ENCODE results near the gene DNM3.

Gene DNM3

GRCh38 chr1:171919891-171920887 is 78.9 kb downstream of the DNM3 start:
- no peak for DNase-seq (ENCODE audit: low spot score)

DNA sequence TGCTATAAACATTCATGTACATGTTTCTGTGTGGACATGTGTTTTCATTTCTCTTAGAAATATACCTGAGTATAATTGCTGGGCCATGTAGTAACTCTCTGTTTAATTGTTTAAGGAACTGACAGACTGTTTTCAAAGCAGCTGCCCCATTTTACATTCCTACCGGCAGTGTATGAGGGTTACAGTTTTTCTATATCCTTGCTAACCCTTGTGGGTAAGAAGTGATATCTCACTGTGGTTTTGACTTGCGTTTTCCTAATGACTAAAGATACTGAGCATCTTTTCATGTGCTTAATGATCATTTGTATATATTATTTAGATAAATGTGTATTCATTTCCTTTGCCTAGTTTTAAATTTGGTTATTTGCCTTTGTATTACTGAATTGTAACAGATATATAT is 81.7 kb downstream of the DNM3 start:
- no peak for DNase-seq (ENCODE audit: low spot score)

DNA sequence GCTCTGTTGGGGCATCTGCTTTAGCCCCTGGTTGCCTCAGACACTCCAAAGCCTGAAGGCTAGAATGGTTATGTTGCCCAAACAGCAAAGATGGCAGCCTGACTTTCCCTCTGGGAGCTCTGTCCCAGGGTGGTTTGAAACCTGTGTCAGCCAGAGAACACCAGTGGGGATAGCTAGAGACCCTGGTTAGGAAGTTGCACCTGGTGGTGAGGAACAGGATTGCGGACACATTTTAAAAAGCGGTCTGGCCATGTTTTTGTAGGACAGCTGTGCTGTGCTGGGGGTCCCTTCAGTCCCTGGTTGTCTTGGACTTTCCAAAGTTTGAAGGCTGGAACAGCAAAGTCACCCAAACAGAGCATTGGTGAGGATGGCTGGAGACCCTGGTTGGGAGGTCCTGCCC is 87.8 kb downstream of the DNM3 start:
- DNase-seq (ENCODE audit: low spot score), result no peak

GRCh38 chr1:171931752-171932151 is 90.5 kb downstream of the DNM3 start:
- DNase-seq (ENCODE audit: low spot score), result no peak

DNA sequence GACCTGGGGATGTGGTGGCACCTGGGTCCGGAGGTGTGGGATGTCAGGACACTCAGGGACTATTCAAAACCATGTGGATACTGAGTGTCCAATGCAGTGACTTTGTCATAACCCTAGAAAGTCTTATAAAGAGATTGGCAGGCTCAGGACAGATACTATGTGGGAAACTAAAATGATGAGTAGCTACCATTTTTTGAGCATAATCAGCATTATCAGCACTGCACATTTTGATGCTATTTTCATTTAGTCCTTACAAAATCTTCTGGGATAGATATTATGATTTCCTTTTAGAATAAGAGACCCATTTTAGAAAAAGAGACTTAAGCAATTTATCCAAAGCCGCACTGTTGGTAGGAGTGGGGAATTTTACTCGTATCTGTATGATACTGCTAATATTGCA is 93.4 kb downstream of the DNM3 start:
- no peak for DNase-seq (ENCODE audit: low spot score)

GRCh38 chr1:171935086-171935485 is 93.8 kb downstream of the DNM3 start:
- no peak for DNase-seq (ENCODE audit: low spot score)

DNA sequence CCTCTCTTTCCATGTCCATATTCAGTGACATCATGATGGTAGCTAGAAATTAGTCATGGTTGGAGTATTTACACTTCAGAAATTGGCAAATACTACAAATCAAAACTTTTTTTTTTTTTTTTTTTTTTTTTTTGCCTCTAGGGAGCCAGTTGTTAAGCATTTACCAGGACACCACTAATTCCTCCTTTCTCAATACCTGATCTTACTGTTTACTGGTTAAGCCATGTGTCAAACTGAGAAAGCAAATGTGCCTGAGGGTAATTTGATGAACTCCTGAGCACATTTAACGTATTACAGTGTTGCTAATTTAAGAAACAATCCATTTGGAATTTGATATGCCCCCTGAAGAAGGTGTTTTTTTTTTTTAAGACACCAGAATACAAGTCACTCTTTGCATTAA is 94.4 kb downstream of the DNM3 start:
- DNase-seq (ENCODE audit: low spot score), result no peak

GRCh38 chr1:171937938-171938337 is 96.6 kb downstream of the DNM3 start:
- no peak for DNase-seq (ENCODE audit: low spot score)

DNA sequence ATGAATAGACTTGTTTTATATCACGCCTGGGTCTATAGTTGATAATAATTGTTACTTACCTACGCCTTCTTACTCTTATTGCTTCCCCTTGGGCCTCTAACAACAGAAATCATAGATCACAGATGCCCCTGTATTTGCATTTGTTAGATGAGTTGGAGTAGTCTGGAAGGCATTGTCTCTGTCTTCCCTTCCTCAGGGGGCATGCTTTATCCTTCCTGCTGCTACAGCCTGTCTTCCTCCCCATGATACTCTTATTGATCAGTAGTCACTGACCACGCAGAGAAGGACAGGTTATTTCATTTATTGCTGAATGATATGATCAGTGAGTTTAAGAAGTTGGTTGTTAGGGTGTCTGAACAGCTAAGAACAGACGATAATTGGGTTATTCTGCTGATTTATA is 98.4 kb downstream of the DNM3 start:
- no peak for DNase-seq (ENCODE audit: low spot score)

- no peak for DNase-seq (ENCODE audit: low spot score)
Observed at GRCh38 chr1:171940368-171940767, 99.1 kb downstream of the DNM3 start.

- no peak for DNase-seq (ENCODE audit: low spot score)
Observed at GRCh38 chr1:171941920-171942319, 100.6 kb downstream of the DNM3 start.

DNA sequence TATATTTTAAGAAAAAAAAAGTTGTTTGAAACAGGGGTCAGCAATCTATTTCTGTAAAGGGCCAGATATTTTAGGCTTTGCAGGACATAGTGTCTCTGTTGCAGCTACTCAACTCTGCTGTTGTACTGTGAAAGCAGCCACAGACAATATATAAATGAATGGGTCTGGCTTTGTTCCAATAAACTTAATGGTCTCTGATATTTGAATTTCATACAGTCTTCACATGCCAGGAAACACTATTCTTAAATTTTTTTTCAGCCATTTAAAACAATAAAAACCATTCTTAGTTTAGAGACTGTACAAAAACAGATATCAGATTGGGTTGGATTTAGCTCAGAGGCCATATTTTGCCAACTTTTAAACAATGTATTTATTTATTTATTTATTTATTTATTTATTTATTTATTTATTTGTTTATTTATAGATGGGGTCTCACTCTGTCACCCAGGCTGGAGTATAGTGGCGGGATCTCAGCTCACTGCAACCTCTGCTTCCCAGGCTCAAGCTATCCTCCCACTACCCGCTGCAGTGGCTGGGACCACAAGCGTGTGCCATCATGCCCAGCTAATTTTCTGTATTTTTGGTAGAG is 102.8 kb downstream of the DNM3 start:
- DNase-seq (ENCODE audit: low spot score), result no peak

GRCh38 chr1:171948511-171948910 is 107.2 kb downstream of the DNM3 start:
- no peak for DNase-seq (ENCODE audit: low spot score)

- no peak for DNase-seq (ENCODE audit: low spot score)
Observed at GRCh38 chr1:171949316-171949715, 108.0 kb downstream of the DNM3 start.

- no peak for DNase-seq (ENCODE audit: low spot score)
Observed at GRCh38 chr1:171953835-171954234, 112.5 kb downstream of the DNM3 start.

- no peak for DNase-seq (ENCODE audit: low spot score)
Observed at GRCh38 chr1:171954361-171954760, 113.1 kb downstream of the DNM3 start.

DNA sequence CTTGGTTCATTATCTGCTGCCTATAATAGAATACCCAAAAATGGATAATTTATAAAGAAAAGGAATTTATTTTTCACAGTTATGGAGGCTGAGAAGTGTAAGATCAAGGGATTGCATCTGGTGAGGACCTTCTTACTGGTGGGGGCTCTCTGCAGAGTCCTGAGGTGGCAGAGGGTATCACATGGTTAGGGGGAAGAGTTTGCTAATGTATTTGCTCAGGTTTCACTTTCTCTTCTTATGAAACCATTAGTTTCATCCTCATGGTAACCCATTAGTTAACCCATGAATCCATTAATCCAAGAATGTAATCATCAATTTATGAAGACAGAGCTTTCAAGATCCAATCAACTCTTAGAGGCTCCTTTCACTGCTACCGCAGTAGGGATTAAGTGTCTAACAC is 120.6 kb downstream of the DNM3 start:
- no peak for DNase-seq (ENCODE audit: low spot score)

DNA sequence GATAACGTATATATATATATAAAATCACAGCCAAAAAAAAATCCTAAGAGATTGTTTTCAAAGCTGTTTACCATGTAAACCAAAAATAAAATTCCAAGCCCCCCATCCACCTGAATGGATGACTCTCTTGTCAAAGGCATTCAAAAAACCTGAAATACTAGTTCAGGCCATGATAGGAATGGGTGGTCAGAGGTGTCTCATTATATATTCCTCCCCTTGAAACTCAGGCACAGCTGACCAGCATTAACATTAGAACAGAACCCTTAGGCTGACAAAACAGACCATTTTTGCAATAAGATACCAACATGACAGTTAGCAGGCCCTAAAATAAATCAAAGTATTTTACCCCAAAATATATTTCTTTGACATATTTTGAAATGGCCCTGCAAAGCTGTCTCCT is 122.5 kb downstream of the DNM3 start:
- no peak for DNase-seq (ENCODE audit: low spot score)

- no peak for DNase-seq (ENCODE audit: low spot score)
Observed at GRCh38 chr1:171965777-171966176, 124.5 kb downstream of the DNM3 start.

DNA sequence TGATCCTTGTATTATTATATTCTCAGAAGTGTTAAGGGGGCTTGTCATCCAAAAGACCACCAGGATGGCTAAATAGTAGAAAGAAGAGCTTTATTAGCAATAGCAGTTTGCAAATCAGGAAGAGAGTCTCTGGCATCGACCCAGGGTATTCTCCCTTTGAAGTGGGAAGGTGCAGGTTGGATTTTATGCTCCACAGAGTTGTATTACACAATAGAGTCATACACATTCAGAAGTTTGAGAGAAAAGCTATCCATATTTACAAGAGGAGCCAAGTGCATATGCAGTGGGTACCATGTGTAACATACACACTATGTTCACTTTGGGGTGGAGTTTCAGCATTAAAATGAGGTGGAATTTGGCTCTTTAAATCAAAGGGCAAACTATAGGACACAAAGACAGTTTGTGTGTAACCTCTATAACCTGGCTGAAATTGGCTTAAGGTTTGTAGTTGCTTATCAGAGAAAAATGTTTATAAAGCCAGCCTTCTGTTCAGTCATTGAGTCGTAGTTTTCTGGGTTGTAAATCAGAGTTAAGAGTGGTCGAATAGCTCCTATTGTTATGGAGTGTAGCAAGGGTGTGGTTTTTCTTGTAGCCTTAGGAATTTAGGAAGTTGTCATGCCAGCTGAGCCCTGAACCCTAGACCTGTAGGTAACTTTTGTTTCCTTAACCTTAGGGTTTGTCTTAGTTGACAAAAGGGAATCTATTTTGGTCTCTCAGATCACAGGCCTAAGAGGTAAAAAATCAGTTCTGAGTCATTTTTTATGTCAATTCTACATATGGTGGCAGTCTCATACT is 125.3 kb downstream of the DNM3 start:
- no peak for DNase-seq (ENCODE audit: low spot score)

GRCh38 chr1:171969226-171969625 is 127.9 kb downstream of the DNM3 start:
- DNase-seq (ENCODE audit: low spot score), result no peak

DNA sequence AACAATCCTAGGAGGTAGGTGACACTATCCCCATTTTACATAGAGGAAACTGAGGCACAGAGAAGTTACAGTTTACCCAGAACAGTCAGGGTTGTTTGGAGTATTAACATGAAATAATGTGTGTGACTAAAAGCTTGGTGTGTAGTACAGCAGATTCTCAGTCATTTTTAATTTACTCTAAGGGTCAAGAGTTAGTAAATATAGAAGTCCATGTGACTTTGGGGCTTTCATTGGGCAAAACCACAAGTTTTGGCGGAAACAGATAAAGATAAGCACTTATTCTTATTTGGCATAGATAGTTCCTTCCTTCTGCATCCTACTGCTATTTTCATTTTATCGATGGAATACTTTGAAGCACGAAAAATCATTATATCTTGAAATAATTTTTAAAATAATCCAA is 128.5 kb downstream of the DNM3 start:
- no peak for DNase-seq (ENCODE audit: low spot score)

DNA sequence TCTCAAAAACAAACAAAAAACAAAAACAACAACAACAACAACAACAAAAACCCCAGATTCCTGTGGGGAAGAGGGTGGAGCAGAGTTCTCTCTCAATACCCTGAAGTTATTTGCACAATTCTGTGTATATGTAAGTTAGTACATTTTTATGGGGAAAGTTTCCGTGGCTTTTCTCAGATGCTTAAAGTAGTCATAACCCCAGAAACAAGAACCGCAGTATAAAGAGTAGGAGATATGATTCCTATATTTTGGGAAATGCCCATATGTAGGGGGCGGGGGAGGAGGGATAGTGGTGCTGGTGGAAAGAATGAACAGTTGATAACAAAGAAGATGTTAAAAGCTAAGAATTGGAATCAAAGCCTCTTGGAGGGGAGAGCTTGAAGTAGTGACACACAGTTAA is 131.5 kb downstream of the DNM3 start:
- no peak for DNase-seq (ENCODE audit: low spot score)
